BJ (cell line): ENCODE data around the gene NCLN. TPM values are rescaled to one million over a fixed set of nuclear protein-coding genes. Genes with fewer than 3 reads are reported as not detected.

Experiments used
- CTCF ChIA-PET: fragments of 350-600 bp; formaldehyde crosslinking; extraction: SDS; loops from one replicate; lab custom pipeline; 2021; ENCODE audit warnings: antibody characterized with exemption, inconsistent platforms; lab: Yijun Ruan, JAX
- POLR2A ChIA-PET: fragments of 300-600 bp; sonication (Branson Sonifier 250); formaldehyde crosslinking; extraction: SDS; loops from one replicate; lab custom pipeline; 2021; ENCODE audit warnings: antibody characterized with exemption; lab: Charles Lee
- DNase-seq: peaks from one replicate; pipeline ENCODE4 v3.0.0-alpha.2; 2011; ENCODE audit warnings: low read depth
- H3K27me3 ChIP-seq: 2 replicates; pipeline ENCODE4 v1.6.0; 2011; ENCODE audit warnings: low read length; ENCODE audit not compliant: control insufficient read depth, insufficient read depth
- H3K36me3 ChIP-seq: 2 replicates; pipeline ENCODE4 v1.5.1; 2011; ENCODE audit warnings: low read length; ENCODE audit not compliant: control insufficient read depth, insufficient read depth
- H3K4me3 ChIP-seq: 2 replicates; pipeline ENCODE4 v1.5.1; 2011; ENCODE audit warnings: low read depth, mild to moderate bottlenecking, control low read depth, low read length
- polyA plus RNA-seq: library from polyadenylated mRNA; depleted of rRNA; stranded (reverse); fragments of >200 nt; gene quantifications from 2 replicates; pipeline ENCODE4 v1.2.3, GENCODE V29; 2011; rRNA removed
- TF ChIP-seq, protein P1 (sequence below): IDR thresholded peaks from 2 replicates; pipeline ENCODE4 v1.5.1; 2011; ENCODE audit warnings: low read depth, mild to moderate bottlenecking, control low read depth, inconsistent platforms, low read length, moderate library complexity; ENCODE audit not compliant: insufficient read depth

NCLN gene
- polyA plus RNA-seq, 1 experiment, result 75.8 TPM

DNA sequence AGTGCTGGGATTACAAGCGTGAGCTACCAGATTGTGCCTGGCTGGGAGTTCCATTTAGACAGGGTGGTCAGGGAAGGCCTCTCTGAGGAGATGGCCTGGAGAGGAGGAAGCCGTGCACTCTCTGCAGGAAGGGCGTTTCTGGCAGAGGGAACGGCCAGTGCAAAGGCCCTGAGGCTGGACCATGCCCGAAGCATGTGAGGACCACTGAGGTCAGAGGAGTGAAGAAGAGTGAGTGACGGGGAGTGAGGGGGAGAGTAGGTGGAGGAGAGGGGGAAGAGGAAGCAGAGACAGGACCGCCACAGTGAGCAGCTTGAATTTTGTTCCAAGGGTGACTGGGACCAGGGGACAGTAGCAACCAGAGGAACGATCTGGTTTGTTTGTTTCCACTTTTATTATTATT is 71.3 kb downstream of the NCLN start:
- Histone ChIP-seq H3K36me3 (no peaks in the 10 kb centered on the region), H3K4me3 (no peak overlapping the region), H3K27me3 (no peaks in the 10 kb centered on the region)
- POLR2A ChIA-PET, result no interaction called here
- DNase-seq, result no peak
- CTCF ChIA-PET, result no interaction called here
- TF ChIP-seq, protein P1, sequence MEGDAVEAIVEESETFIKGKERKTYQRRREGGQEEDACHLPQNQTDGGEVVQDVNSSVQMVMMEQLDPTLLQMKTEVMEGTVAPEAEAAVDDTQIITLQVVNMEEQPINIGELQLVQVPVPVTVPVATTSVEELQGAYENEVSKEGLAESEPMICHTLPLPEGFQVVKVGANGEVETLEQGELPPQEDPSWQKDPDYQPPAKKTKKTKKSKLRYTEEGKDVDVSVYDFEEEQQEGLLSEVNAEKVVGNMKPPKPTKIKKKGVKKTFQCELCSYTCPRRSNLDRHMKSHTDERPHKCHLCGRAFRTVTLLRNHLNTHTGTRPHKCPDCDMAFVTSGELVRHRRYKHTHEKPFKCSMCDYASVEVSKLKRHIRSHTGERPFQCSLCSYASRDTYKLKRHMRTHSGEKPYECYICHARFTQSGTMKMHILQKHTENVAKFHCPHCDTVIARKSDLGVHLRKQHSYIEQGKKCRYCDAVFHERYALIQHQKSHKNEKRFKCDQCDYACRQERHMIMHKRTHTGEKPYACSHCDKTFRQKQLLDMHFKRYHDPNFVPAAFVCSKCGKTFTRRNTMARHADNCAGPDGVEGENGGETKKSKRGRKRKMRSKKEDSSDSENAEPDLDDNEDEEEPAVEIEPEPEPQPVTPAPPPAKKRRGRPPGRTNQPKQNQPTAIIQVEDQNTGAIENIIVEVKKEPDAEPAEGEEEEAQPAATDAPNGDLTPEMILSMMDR, result no peak

Other genes starting within 250 kb of the NCLN start
- 3.2 and 3.4 TPM in 2 replicates for gene ZNF77, start 241.0 kb upstream of the NCLN start, polyA plus RNA-seq
- gene TLE6, start 208.4 kb upstream of the NCLN start, polyA plus RNA-seq, result 0.12 and 0.26 TPM in 2 replicates
- 0.74 and 1.0 TPM in 2 replicates for gene TLE2, start 156.7 kb upstream of the NCLN start, polyA plus RNA-seq
- gene TLE5, start 123.4 kb upstream of the NCLN start, polyA plus RNA-seq, result 365 and 579 TPM in 2 replicates
- gene GNA11, start 91.6 kb upstream of the NCLN start, polyA plus RNA-seq, result 8.0 and 15.6 TPM in 2 replicates
- 0.06 TPM in 1 of 2 replicates, not detected in the other for gene GNA15, start 49.9 kb upstream of the NCLN start, polyA plus RNA-seq
- not detected in 2 replicates for gene S1PR4, start 7.2 kb upstream of the NCLN start, polyA plus RNA-seq
- gene CELF5, start 38.7 kb downstream of the NCLN start, polyA plus RNA-seq, result 0.01 and 0.18 TPM in 2 replicates
- gene NFIC, start 180.7 kb downstream of the NCLN start, polyA plus RNA-seq, result 3.7 and 5.0 TPM in 2 replicates